ENCODE results near the gene BEGAIN.

BEGAIN gene

DNA sequence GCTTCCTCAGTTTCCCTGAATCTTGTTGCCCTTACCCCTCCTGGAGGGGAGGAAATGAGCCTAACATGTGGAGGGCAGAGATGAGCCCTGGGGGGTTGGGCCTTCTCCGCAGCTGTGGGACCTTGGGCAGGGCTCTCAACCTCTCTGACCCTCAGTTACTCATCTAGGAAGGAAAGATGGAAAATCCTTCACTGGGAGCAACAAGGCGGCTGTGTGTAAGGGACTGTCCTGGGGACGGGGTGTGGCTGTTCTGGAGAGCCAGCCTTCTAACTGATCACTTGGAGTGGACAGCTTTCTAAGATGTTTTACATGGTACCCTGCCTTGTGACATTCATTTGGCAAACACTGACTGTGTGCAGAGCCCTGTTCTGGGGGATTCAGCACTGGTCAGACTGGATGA, 14.7 kb downstream of the BEGAIN start:
- Histone ChIP-seq H3K27me3 (ENCODE audit: insufficient read depth, low read length, poor library complexity) (peaks cover 19% of the 10 kb centered on the region), H3K4me2 (ENCODE audit: insufficient read depth, low read length) (peak overlapping the region; percentile 78), H3K4me1 (ENCODE audit: insufficient read depth, low read length) (peaks cover 53% of the 10 kb centered on the region), H3K79me2 (ENCODE audit: insufficient read depth, low read length) (peaks cover 15% of the 10 kb centered on the region), H3K27ac (ENCODE audit: low read length) (peak overlapping the region; percentile 65), H3K9ac (ENCODE audit: low read depth, low read length) (peak overlapping the region; percentile 35), H2AFZ (ENCODE audit: low read depth, low read length) (peak overlapping the region; percentile 33; the same call in 1 of the 2 replicates), H3K9me3 (ENCODE audit: insufficient read depth, low read length, severe bottlenecking) (no peaks in the 10 kb centered on the region), H4K20me1 (ENCODE audit: insufficient read depth, low read length) (no peaks in the 10 kb centered on the region), H3K4me3 (ENCODE audit: low read depth in 1 of 2, low read length in 2 of 2) (peak overlapping the region in 1 of 2 experiments; percentile 42; a peak in 2 of 4 replicates), H3K36me3 (ENCODE audit: insufficient read depth, low read length) (no peaks in the 10 kb centered on the region; the same call in 1 of the 2 replicates)
- ATAC-seq (ENCODE audit: insufficient read depth, low read depth) (no peak; the same call in 1 of the 3 replicates), DNase-seq (no peak)
- TF ChIP-seq, protein P1, sequence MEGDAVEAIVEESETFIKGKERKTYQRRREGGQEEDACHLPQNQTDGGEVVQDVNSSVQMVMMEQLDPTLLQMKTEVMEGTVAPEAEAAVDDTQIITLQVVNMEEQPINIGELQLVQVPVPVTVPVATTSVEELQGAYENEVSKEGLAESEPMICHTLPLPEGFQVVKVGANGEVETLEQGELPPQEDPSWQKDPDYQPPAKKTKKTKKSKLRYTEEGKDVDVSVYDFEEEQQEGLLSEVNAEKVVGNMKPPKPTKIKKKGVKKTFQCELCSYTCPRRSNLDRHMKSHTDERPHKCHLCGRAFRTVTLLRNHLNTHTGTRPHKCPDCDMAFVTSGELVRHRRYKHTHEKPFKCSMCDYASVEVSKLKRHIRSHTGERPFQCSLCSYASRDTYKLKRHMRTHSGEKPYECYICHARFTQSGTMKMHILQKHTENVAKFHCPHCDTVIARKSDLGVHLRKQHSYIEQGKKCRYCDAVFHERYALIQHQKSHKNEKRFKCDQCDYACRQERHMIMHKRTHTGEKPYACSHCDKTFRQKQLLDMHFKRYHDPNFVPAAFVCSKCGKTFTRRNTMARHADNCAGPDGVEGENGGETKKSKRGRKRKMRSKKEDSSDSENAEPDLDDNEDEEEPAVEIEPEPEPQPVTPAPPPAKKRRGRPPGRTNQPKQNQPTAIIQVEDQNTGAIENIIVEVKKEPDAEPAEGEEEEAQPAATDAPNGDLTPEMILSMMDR (IDR thresholded peaks at IDR 0.05; ENCODE audit: borderline replicate concordance, extremely low read depth, low read length, poor library complexity, severe bottlenecking), result no peak
- TF ChIP-seq EZH2 (IDR thresholded peaks at IDR 0.05; ENCODE audit: borderline replicate concordance, low read depth, low read length, severe bottlenecking), result no peak

DNA sequence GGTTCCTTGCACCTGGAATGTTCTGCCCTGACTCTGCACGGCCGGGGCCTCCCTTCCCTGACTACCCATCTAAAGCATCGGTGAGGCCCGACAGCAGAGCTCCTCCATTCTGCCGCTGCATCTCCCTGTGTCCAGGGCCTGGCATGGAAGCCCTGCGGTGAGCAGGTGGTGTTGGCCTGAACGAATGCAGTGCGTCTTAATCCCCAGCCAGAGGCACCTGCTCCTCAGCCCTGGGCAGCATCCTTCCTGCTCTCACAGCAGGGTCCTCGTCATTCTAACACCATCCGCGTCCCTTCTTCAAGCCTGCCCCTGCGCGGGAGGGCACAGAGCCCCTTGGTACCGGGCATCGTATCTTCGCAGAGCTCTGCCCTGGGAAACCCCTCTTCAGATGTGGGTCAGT, 15.4 kb downstream of the BEGAIN start:
- peak overlapping the region; percentile 78; the same call in 1 of the 2 replicates for H3K4me2 ChIP-seq (ENCODE audit: insufficient read depth, low read length)
- no peaks in the 10 kb centered on the region for H3K9me3 ChIP-seq (ENCODE audit: insufficient read depth, low read length, severe bottlenecking)
- H3K9ac ChIP-seq (ENCODE audit: low read depth, low read length), result no peak overlapping the region
- no peaks in the 10 kb centered on the region for H4K20me1 ChIP-seq (ENCODE audit: insufficient read depth, low read length)
- DNase-seq (no peak), ATAC-seq (ENCODE audit: insufficient read depth, low read depth) (no peak)
- H3K79me2 ChIP-seq (ENCODE audit: insufficient read depth, low read length), result peaks cover 15% of the 10 kb centered on the region
- H3K4me3 ChIP-seq (ENCODE audit: low read depth in 1 of 2, low read length in 2 of 2), result no peak overlapping the region
- H3K36me3 ChIP-seq (ENCODE audit: insufficient read depth, low read length), result no peaks in the 10 kb centered on the region; the same call in 1 of the 2 replicates
- TF ChIP-seq EZH2 (IDR thresholded peaks at IDR 0.05; ENCODE audit: borderline replicate concordance, low read depth, low read length, severe bottlenecking), result no peak
- TF ChIP-seq, protein P1 (IDR thresholded peaks at IDR 0.05; ENCODE audit: borderline replicate concordance, extremely low read depth, low read length, poor library complexity, severe bottlenecking), result no peak
- H3K4me1 ChIP-seq (ENCODE audit: insufficient read depth, low read length), result peaks cover 53% of the 10 kb centered on the region
- H2AFZ ChIP-seq (ENCODE audit: low read depth, low read length), result no peak overlapping the region
- peaks cover 25% of the 10 kb centered on the region for H3K27me3 ChIP-seq (ENCODE audit: insufficient read depth, low read length, poor library complexity)
- peak overlapping the region; percentile 65 for H3K27ac ChIP-seq (ENCODE audit: low read length)

DNA sequence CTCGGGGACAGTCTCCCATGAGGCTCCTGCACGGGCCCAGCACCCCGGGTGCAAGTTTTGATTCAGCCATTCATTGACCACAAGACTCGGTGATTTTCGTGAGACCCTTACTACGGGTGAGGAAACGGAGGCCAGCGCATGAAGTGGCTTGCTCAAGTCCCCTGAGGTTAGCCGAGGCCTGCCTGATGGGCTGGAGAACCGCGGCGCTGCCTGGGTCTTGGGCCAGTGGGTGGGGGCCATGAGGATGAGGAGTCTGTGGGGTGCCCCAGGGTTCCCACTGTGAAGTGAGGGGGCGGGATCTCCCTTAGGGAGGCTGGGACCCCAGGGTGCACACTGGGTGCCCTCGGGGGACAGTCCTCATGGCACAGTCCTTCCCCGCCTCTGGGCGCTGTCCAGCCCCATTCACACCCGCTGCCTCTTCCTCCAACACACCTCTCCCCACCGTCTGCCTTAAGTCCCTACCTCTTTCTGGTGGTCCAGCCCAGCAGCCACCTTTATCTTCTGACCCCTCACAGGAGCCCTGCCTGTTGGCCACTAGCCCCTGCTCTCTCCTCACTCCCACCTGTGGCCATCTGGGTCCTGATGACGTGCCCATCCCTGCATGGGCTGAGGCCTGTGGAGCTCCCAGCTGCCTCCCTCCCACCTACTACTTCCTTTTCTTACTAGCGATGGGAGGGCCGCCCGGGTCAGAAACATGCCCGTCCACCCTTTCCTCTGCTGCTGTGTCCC, 16.3 kb downstream of the BEGAIN start:
- Histone ChIP-seq H2AFZ (ENCODE audit: low read depth, low read length) (no peak overlapping the region), H3K9me3 (ENCODE audit: insufficient read depth, low read length, severe bottlenecking) (no peaks in the 10 kb centered on the region), H3K36me3 (ENCODE audit: insufficient read depth, low read length) (no peaks in the 10 kb centered on the region; the same call in 1 of the 2 replicates), H3K4me3 (ENCODE audit: low read depth in 1 of 2, low read length in 2 of 2) (no peak overlapping the region), H3K27me3 (ENCODE audit: insufficient read depth, low read length, poor library complexity) (peaks cover 31% of the 10 kb centered on the region), H3K27ac (ENCODE audit: low read length) (no peak overlapping the region), H3K4me2 (ENCODE audit: insufficient read depth, low read length) (no peak overlapping the region), H3K9ac (ENCODE audit: low read depth, low read length) (no peak overlapping the region), H4K20me1 (ENCODE audit: insufficient read depth, low read length) (peaks cover 8% of the 10 kb centered on the region; the same call in 1 of the 2 replicates), H3K4me1 (ENCODE audit: insufficient read depth, low read length) (peaks cover 50% of the 10 kb centered on the region), H3K79me2 (ENCODE audit: insufficient read depth, low read length) (peaks cover 15% of the 10 kb centered on the region)
- DNase-seq (no peak), ATAC-seq (ENCODE audit: insufficient read depth, low read depth) (no peak)
- TF ChIP-seq EZH2 (IDR thresholded peaks at IDR 0.05; ENCODE audit: borderline replicate concordance, low read depth, low read length, severe bottlenecking), result no peak
- TF ChIP-seq, protein P1 (IDR thresholded peaks at IDR 0.05; ENCODE audit: borderline replicate concordance, extremely low read depth, low read length, poor library complexity, severe bottlenecking), result no peak

Data from DND-41 (cell line).